ENCODE data around the gene RFLNA. TPM values are rescaled to one million over a fixed set of nuclear protein-coding genes. Genes with fewer than 3 reads are reported as not detected.
A peak's percentile ranks its signal among the peaks of the same experiment; 100 is the strongest.

The RFLNA gene
- total RNA-seq, 1 experiment from 2014 or later, result 10.6 TPM

DNA sequence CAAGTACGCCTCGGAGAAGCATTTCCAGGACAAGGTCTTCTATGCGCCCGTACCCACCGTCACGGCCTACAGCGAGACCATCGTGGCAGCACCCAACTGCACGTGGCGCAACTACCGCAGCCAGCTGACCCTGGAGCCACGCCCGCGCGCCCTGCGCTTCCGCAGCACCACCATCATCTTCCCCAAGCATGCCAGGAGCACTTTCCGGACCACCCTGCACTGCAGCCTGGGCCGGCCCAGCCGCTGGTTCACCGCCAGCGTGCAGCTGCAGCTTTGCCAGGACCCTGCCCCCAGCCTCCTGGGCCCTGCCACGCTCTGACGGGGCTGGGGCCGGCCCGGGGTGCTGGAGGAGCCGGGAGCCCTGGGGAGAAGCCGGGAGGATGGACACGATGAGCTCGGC is 19.3 kb downstream of the RFLNA start:
- H3K23me2 ChIP-seq (ENCODE audit: insufficient read length, low read depth, low read length, poor library complexity, severe bottlenecking), result no peaks in the 10 kb centered on the region
- no peak overlapping the region for H3K56ac ChIP-seq (ENCODE audit: insufficient read length, low read depth, low read length)
- H3K79me2 ChIP-seq (ENCODE audit: insufficient read depth, low read length), result no peaks in the 10 kb centered on the region
- H2BK120ac ChIP-seq (ENCODE audit: low read depth, low read length, poor library complexity, severe bottlenecking), result no peak overlapping the region
- Mint-ChIP-seq H3K27me3 (ENCODE audit: low read depth) (peaks cover 14% of the 10 kb centered on the region), H3K4me3 (no peak overlapping the region), H3K4me1 (peaks cover 38 to 40% of the 10 kb centered on the region in 2 experiments), H3K9me3 (no peaks in the 10 kb centered on the region), H3K27ac (peak overlapping the region in 1 of 3 experiments; percentile 35; a peak in 1 of 7 replicates), H3K36me3 (ENCODE audit: insufficient read depth in 1 of 3, low read depth in 3 of 3) (peaks cover 2 to 10% (median 7%) of the 10 kb centered on the region in 3 experiments; a peak in 6 of 7 replicates)
- DNase-seq, result no peak
- H2AFZ ChIP-seq (ENCODE audit: low read length), result no peak overlapping the region
- no peak overlapping the region for H3K9ac ChIP-seq (ENCODE audit: extremely low read depth, insufficient read length, low read length)
- H3K27me3 ChIP-seq (ENCODE audit: insufficient read depth, low read length), result no peaks in the 10 kb centered on the region
- no peak overlapping the region for H2BK5ac ChIP-seq (ENCODE audit: insufficient read length, low read length)
- TF ChIP-seq, protein P1, sequence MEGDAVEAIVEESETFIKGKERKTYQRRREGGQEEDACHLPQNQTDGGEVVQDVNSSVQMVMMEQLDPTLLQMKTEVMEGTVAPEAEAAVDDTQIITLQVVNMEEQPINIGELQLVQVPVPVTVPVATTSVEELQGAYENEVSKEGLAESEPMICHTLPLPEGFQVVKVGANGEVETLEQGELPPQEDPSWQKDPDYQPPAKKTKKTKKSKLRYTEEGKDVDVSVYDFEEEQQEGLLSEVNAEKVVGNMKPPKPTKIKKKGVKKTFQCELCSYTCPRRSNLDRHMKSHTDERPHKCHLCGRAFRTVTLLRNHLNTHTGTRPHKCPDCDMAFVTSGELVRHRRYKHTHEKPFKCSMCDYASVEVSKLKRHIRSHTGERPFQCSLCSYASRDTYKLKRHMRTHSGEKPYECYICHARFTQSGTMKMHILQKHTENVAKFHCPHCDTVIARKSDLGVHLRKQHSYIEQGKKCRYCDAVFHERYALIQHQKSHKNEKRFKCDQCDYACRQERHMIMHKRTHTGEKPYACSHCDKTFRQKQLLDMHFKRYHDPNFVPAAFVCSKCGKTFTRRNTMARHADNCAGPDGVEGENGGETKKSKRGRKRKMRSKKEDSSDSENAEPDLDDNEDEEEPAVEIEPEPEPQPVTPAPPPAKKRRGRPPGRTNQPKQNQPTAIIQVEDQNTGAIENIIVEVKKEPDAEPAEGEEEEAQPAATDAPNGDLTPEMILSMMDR (conservative IDR thresholded peaks at IDR 0.05), result no peak
- H3K14ac ChIP-seq (ENCODE audit: insufficient read depth, low read length), result no peak overlapping the region
- H2BK20ac ChIP-seq (ENCODE audit: low read depth, low read length, poor library complexity, severe bottlenecking), result no peak overlapping the region
- H2BK12ac ChIP-seq (ENCODE audit: insufficient read length, low read depth, low read length), result no peak overlapping the region
- no peaks in the 10 kb centered on the region for H3K79me1 ChIP-seq (ENCODE audit: insufficient read depth, low read depth, low read length, poor library complexity, severe bottlenecking)
- H3K4me1 ChIP-seq (ENCODE audit: insufficient read depth, low read length), result peaks cover 3% of the 10 kb centered on the region; the same call in 1 of the 2 replicates
- H3K23ac ChIP-seq (ENCODE audit: insufficient read length, low read depth, low read length), result no peak overlapping the region
- no peak overlapping the region for H3K18ac ChIP-seq (ENCODE audit: insufficient read length, low read depth, low read length)
- no peaks in the 10 kb centered on the region for H3K9me3 ChIP-seq (ENCODE audit: control insufficient read depth, low read depth, low read length)
- H3K27ac ChIP-seq (ENCODE audit: insufficient read length, low read depth, low read length), result no peak overlapping the region
- no CpG with 5 or more reads among the region's 30 CpGs for WGBS (ENCODE audit: extremely low coverage, insufficient read length, low lambda C conversion rate)
- no peak overlapping the region for H2AK5ac ChIP-seq (ENCODE audit: insufficient read length, low read length)
- H3K4ac ChIP-seq (ENCODE audit: low read depth, low read length), result no peak overlapping the region
- H3T11ph ChIP-seq (ENCODE audit: low read length), result no peak overlapping the region
- H2BK15ac ChIP-seq (ENCODE audit: low read depth, low read length), result no peak overlapping the region
- no peak overlapping the region for H3K4me2 ChIP-seq (ENCODE audit: insufficient read depth, insufficient read length, low read length)
- H4K5ac ChIP-seq (ENCODE audit: insufficient read length, low read depth, low read length), result no peak overlapping the region
- no peak overlapping the region for H4K8ac ChIP-seq (replicated peaks; ENCODE audit: insufficient read length, low read depth, low read length)
- H4K20me1 ChIP-seq (ENCODE audit: control insufficient read depth, insufficient read depth, insufficient read length), result no peaks in the 10 kb centered on the region
- no peak overlapping the region for H4K91ac ChIP-seq (ENCODE audit: insufficient read length, low read depth, low read length)
